Measurements from ENCODE around the gene ZNFX1. TPM values are rescaled to one million over a fixed set of nuclear protein-coding genes. Genes with fewer than 3 reads are reported as not detected.
A peak's percentile ranks its signal among the peaks of the same experiment; 100 is the strongest.

Gene ZNFX1
- total and polyA plus RNA-seq, 9 of the 15 experiments (the other 6 are each of a cell fraction or from before 2014, with no cell fraction given), result 3.8 to 13.8 (median 10.3) TPM

GRCh38 chr20:49286689-49287551, 9.1 kb upstream of the ZNFX1 start (continued):
- no peak for TF ChIP-seq ARID4B (CRISPR knock-in tag; IDR thresholded peaks at IDR 0.05)
- peak; percentile 57 for TF ChIP-seq GABPB1 (CRISPR knock-in tag; IDR thresholded peaks at IDR 0.05)
- TF ChIP-seq CBX1 (IDR thresholded peaks at IDR 0.05; ENCODE audit: low read depth), result peak; percentile 93
- TF ChIP-seq, protein P1, sequence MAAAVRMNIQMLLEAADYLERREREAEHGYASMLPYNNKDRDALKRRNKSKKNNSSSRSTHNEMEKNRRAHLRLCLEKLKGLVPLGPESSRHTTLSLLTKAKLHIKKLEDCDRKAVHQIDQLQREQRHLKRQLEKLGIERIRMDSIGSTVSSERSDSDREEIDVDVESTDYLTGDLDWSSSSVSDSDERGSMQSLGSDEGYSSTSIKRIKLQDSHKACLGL (CRISPR knock-in tag; IDR thresholded peaks at IDR 0.05; ENCODE audit: borderline replicate concordance, poor library complexity, severe bottlenecking), result no peak
- TF ChIP-seq, protein P2, sequence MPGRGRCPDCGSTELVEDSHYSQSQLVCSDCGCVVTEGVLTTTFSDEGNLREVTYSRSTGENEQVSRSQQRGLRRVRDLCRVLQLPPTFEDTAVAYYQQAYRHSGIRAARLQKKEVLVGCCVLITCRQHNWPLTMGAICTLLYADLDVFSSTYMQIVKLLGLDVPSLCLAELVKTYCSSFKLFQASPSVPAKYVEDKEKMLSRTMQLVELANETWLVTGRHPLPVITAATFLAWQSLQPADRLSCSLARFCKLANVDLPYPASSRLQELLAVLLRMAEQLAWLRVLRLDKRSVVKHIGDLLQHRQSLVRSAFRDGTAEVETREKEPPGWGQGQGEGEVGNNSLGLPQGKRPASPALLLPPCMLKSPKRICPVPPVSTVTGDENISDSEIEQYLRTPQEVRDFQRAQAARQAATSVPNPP (IDR thresholded peaks at IDR 0.05; ENCODE audit: borderline replicate concordance, insufficient read depth, insufficient read length), result no peak
- peak; percentile 51; the same call in 1 of the 2 replicates for TF ChIP-seq NBN (IDR thresholded peaks at IDR 0.05; ENCODE audit: low read depth)
- peak; percentile 63 for TF ChIP-seq SUPT5H (IDR thresholded peaks at IDR 0.05)
- TF ChIP-seq ZNF174 (CRISPR knock-in tag; IDR thresholded peaks at IDR 0.05), result no peak
- no peak for TF ChIP-seq ZNF253 (CRISPR knock-in tag; conservative IDR thresholded peaks at IDR 0.05)
- TF ChIP-seq DNMT1 (IDR thresholded peaks at IDR 0.05), result no peak
- TF ChIP-seq, protein P3, sequence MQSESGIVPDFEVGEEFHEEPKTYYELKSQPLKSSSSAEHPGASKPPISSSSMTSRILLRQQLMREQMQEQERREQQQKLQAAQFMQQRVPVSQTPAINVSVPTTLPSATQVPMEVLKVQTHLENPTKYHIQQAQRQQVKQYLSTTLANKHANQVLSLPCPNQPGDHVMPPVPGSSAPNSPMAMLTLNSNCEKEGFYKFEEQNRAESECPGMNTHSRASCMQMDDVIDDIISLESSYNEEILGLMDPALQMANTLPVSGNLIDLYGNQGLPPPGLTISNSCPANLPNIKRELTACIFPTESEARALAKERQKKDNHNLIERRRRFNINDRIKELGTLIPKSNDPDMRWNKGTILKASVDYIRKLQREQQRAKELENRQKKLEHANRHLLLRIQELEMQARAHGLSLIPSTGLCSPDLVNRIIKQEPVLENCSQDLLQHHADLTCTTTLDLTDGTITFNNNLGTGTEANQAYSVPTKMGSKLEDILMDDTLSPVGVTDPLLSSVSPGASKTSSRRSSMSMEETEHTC (IDR thresholded peaks at IDR 0.05), result no peak
- no peak for TF ChIP-seq CBFA2T2 (conservative IDR thresholded peaks at IDR 0.05)
- TF ChIP-seq SFPQ (IDR thresholded peaks at IDR 0.05; ENCODE audit: low read depth, low read length), result no peak
- TF ChIP-seq TFAP4 (CRISPR knock-in tag; IDR thresholded peaks at IDR 0.05; ENCODE audit: borderline replicate concordance), result no peak
- TF ChIP-seq HIVEP1 (CRISPR knock-in tag; IDR thresholded peaks at IDR 0.05), result no peak
- TF ChIP-seq FOXM1 (IDR thresholded peaks at IDR 0.05; ENCODE audit: low read depth), result no peak; the same call in 1 of the 2 replicates
- no peak for TF ChIP-seq FOXM1 (CRISPR knock-in tag; IDR thresholded peaks at IDR 0.05; ENCODE audit: low read depth)
